ENCODE measurements around the gene UCHL1. TPM values are rescaled to one million over a fixed set of nuclear protein-coding genes. Genes with fewer than 3 reads are reported as not detected.
"Not testable (repeated sequence)": the region's sequence is repeated elsewhere in the genome, so short reads cannot be mapped to it uniquely, and the experiment has no call there.

UCHL1 gene
- total RNA-seq, 1 experiment from 2014 or later = 1.3 TPM

- TF ChIP-seq CTCF (IDR thresholded peaks at IDR 0.05; ENCODE audit: unreplicated experiment) = no peak
- Mint-ChIP-seq H3K4me3 (ENCODE audit: unreplicated experiment) (no peak overlapping the region), H3K9me3 (ENCODE audit: unreplicated experiment) (peaks cover 1% of the 10 kb centered on the region), H3K27ac (ENCODE audit: low read depth, unreplicated experiment) (no peak overlapping the region), H3K27me3 (ENCODE audit: insufficient read depth, unreplicated experiment) (no peaks in the 10 kb centered on the region), H3K36me3 (ENCODE audit: insufficient read depth, unreplicated experiment) (no peaks in the 10 kb centered on the region), H3K4me1 (ENCODE audit: insufficient read depth, unreplicated experiment) (peaks cover 7% of the 10 kb centered on the region)
- intact Hi-C loops (cut with micrococcal nuclease) = no loop called here
- BruUV-seq (replicated peaks) = no TSS peak
- POLR2A ChIA-PET = no interaction called here
- CTCF ChIA-PET = no interaction called here
- DNase-seq (ENCODE audit: unreplicated experiment) = no peak
These were observed 11.3 kb downstream of the UCHL1 start for GRCh38 chr4:41267997-41268396.

- Mint-ChIP-seq H3K4me3 (ENCODE audit: unreplicated experiment) (no peak overlapping the region), H3K9me3 (ENCODE audit: unreplicated experiment) (peaks cover 7% of the 10 kb centered on the region), H3K27ac (ENCODE audit: low read depth, unreplicated experiment) (no peak overlapping the region), H3K27me3 (ENCODE audit: insufficient read depth, unreplicated experiment) (no peaks in the 10 kb centered on the region), H3K4me1 (ENCODE audit: insufficient read depth, unreplicated experiment) (peaks cover 7% of the 10 kb centered on the region), H3K36me3 (ENCODE audit: insufficient read depth, unreplicated experiment) (no peaks in the 10 kb centered on the region)
- CTCF ChIA-PET = interaction anchor here (0.6 kb wide), 1 partner anchor 375 kb away, joined by 3 read pairs; no protein-coding TSS in a partner anchor
- no peak for DNase-seq (ENCODE audit: unreplicated experiment)
- BruUV-seq (replicated peaks) = no TSS peak
- intact Hi-C loops (cut with micrococcal nuclease) = no loop called here
- POLR2A ChIA-PET = no interaction called here
- no peak for TF ChIP-seq CTCF (IDR thresholded peaks at IDR 0.05; ENCODE audit: unreplicated experiment)
These were observed 12.2 kb downstream of the UCHL1 start for GRCh38 chr4:41268721-41269517.

GRCh38 chr4:41269682-41270081 is 13.0 kb downstream of the UCHL1 start:
- no peak overlapping the region for H3K4me3 Mint-ChIP-seq (ENCODE audit: unreplicated experiment)
- CTCF ChIA-PET = interaction anchor here (0.6 kb wide), 1 partner anchor 374 kb away, joined by 3 read pairs; no protein-coding TSS in a partner anchor
- H3K9me3 Mint-ChIP-seq (ENCODE audit: unreplicated experiment) = peaks cover 7% of the 10 kb centered on the region
- intact Hi-C loops (cut with micrococcal nuclease) = no loop called here
- H3K27me3 Mint-ChIP-seq (ENCODE audit: insufficient read depth, unreplicated experiment) = peaks cover 2% of the 10 kb centered on the region
- no peaks in the 10 kb centered on the region for H3K36me3 Mint-ChIP-seq (ENCODE audit: insufficient read depth, unreplicated experiment)
- no peak for TF ChIP-seq CTCF (IDR thresholded peaks at IDR 0.05; ENCODE audit: unreplicated experiment)
- no TSS peak for BruUV-seq (replicated peaks)
- DNase-seq (ENCODE audit: unreplicated experiment) = no peak
- peaks cover 7% of the 10 kb centered on the region for H3K4me1 Mint-ChIP-seq (ENCODE audit: insufficient read depth, unreplicated experiment)
- no peak overlapping the region for H3K27ac Mint-ChIP-seq (ENCODE audit: low read depth, unreplicated experiment)
- POLR2A ChIA-PET = no interaction called here

- POLR2A ChIA-PET = interaction anchor here (0.6 kb wide), 1 partner anchor 205 kb away, joined by 6 read pairs; no protein-coding TSS in a partner anchor
- peaks cover 11% of the 10 kb centered on the region for H3K27me3 Mint-ChIP-seq (ENCODE audit: insufficient read depth, unreplicated experiment)
- CTCF ChIA-PET = interaction anchor here (0.6 to 10.6 kb wide), 3 partner anchors 56 to 387 kb away, joined by 3 to 191 read pairs (median 4); no protein-coding TSS in a partner anchor
- H3K4me3 Mint-ChIP-seq (ENCODE audit: unreplicated experiment); H3K27ac Mint-ChIP-seq (ENCODE audit: low read depth, unreplicated experiment); DNase-seq (ENCODE audit: unreplicated experiment); H3K36me3 Mint-ChIP-seq (ENCODE audit: insufficient read depth, unreplicated experiment); H3K9me3 Mint-ChIP-seq (ENCODE audit: unreplicated experiment); intact Hi-C loops (cut with micrococcal nuclease); H3K4me1 Mint-ChIP-seq (ENCODE audit: insufficient read depth, unreplicated experiment); BruUV-seq (replicated peaks): not testable (repeated sequence)
These were observed 19.2 kb downstream of the UCHL1 start for GRCh38 chr4:41275931-41276330.

Data from MCF 10A (cell line).